ENCODE measurements around the gene C1orf210.

DNA sequence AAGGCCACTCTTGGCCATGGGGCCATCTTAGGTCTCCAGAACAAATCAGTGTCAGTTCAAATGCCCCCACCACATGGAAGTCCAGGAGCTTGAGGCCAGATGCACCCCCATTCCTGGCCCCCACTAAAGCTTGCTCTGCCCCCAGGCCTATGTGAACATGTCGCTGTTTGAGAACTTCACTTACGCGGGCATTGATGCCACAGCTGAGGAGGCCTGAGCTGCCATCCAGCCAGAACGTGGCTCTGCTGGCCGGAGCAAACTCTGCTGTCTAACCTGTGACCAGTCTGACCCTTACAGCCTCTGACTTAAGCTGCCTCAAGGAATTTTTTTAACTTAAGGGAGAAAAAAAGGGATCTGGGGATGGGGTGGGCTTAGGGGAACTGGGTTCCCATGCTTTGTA, 37.1 kb upstream of the C1orf210 start:
- TF ChIP-seq, protein P1, sequence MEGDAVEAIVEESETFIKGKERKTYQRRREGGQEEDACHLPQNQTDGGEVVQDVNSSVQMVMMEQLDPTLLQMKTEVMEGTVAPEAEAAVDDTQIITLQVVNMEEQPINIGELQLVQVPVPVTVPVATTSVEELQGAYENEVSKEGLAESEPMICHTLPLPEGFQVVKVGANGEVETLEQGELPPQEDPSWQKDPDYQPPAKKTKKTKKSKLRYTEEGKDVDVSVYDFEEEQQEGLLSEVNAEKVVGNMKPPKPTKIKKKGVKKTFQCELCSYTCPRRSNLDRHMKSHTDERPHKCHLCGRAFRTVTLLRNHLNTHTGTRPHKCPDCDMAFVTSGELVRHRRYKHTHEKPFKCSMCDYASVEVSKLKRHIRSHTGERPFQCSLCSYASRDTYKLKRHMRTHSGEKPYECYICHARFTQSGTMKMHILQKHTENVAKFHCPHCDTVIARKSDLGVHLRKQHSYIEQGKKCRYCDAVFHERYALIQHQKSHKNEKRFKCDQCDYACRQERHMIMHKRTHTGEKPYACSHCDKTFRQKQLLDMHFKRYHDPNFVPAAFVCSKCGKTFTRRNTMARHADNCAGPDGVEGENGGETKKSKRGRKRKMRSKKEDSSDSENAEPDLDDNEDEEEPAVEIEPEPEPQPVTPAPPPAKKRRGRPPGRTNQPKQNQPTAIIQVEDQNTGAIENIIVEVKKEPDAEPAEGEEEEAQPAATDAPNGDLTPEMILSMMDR (IDR thresholded peaks at IDR 0.05): no peak
- no peak for TF ChIP-seq POLR2A (IDR thresholded peaks at IDR 0.05)
- no peak for TF ChIP-seq POLR2AphosphoS5 (IDR thresholded peaks at IDR 0.05)
- no peak for TF ChIP-seq EP300 (IDR thresholded peaks at IDR 0.05)
